NCI-H2196 (cell line): ENCODE measurements around the gene SPATS2.
"Not testable (repeated sequence)": the region's sequence is repeated elsewhere in the genome, so short reads cannot be mapped to it uniquely, and the experiment has no call there.

Experiments used
- DNase-seq: peaks from one replicate; lab custom pipeline; 2025; ENCODE audit not compliant: unreplicated experiment; lab: John Stamatoyannopoulos, UW

The SPATS2 gene

DNA sequence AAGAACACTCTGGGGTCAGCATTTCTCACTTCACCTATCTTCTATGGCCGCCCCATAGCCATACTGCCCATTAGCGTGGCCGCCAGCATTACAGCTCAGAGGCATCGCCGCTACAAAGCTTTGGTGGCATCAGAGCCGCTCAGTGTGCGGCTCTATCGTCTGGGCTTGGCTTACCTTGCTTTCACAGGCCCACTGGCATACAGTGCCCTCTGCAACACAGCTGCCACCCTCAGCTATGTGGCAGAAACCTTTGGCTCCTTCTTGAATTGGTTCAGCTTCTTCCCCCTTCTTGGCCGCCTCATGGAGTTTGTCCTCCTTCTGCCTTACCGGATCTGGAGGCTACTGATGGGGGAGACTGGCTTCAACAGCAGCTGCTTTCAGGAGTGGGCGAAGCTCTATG is 18.0 kb upstream of the SPATS2 start:
- no peak for DNase-seq

- DNase-seq = no peak
These were observed 14.9 kb upstream of the SPATS2 start for GRCh38 chr12:49352351-49352750.

- no peak for DNase-seq
These were observed 11.3 kb upstream of the SPATS2 start for GRCh38 chr12:49355913-49356312.

GRCh38 chr12:49357103-49357678 is 10.1 kb upstream of the SPATS2 start:
- peak; percentile 52 for DNase-seq

DNA sequence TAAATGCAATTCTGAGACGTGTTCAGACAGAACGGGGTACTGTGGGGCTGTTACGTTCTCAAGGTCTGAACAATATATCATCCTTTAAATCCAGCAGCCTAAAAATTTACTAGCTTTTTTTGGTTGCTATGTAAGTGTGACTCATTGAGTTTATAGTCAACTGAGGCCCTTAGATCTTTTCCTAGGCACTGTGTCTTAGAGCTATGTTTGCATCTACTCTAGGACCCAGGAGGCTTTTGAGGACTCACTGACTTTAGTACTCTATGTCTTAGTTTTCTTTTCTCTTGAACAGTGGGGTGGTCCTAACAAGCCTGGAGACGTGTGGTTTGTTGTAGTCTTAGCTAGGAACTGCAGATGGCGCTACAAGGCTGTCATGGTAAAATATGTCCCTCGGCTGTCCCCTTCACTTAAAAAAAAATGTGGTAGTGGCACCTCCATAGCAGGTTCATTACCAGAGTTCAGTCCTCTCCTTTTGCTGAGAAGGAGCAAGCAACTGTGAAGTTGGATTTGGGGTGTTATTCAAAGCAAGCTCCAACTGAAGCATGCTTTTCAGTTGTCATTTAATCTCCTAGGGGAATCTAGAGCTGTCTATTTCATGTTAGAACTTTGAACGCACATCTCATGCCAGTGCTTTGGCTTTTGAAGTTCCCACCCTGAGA is 8.7 kb upstream of the SPATS2 start:
- peak; percentile 66 for DNase-seq

GRCh38 chr12:49359671-49360070 is 7.6 kb upstream of the SPATS2 start:
- no peak for DNase-seq

GRCh38 chr12:49362077-49362476 is 5.2 kb upstream of the SPATS2 start:
- DNase-seq = no peak

- no peak for DNase-seq
These were observed 2.3 kb upstream of the SPATS2 start for GRCh38 chr12:49364989-49365388.

DNA sequence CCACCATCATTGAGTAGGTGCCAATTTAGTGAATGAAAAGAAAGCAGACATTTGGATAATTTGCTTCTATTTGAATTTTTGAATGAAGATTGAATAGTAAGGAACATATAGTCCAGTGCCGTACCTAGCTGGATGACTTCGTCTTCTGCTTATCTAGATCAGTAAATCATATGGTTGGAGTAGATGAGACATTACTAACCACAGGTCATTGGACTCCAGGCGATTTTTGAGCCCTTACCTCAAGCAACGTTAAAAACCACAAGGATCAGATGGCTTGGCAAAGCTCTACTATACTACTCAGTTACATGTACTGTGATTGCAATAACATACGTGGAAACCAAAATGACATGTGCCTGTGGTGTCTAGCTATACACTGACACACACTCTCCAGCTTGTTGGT is 1.7 kb upstream of the SPATS2 start:
- DNase-seq = no peak

DNA sequence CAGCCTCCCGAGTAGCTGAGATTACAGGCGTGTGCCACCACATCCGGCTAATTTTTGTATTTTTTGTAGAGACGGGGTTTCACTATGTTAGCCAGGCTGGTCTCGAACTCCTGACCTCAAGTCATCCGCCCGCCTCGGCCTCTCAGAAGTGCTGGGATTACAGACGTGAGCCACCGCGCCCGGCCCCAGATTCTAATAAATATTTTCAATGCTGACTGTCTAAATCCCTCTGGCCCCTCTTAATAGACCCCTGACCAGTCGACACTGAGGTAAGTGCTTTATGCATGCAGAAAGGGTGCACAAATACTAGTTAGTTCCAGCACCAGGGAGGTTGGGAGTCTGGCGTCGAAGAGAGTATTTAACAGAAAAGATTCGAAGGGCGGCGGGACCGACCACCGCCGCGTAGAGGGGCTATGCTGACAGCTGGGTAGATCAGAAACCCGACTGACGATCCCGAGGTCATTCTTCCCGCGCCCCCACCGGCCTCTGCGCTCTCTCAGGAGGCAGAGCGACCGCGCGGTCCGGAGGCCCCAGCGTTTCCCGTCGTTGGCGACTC is 1.1 kb upstream of the SPATS2 start:
- DNase-seq = no peak

- peak; percentile 97 for DNase-seq
These were observed 446 bp upstream of the SPATS2 start for GRCh38 chr12:49366652-49367380.

- no peak for DNase-seq
These were observed 958 bp downstream of the SPATS2 start for GRCh38 chr12:49368240-49368600.

DNA sequence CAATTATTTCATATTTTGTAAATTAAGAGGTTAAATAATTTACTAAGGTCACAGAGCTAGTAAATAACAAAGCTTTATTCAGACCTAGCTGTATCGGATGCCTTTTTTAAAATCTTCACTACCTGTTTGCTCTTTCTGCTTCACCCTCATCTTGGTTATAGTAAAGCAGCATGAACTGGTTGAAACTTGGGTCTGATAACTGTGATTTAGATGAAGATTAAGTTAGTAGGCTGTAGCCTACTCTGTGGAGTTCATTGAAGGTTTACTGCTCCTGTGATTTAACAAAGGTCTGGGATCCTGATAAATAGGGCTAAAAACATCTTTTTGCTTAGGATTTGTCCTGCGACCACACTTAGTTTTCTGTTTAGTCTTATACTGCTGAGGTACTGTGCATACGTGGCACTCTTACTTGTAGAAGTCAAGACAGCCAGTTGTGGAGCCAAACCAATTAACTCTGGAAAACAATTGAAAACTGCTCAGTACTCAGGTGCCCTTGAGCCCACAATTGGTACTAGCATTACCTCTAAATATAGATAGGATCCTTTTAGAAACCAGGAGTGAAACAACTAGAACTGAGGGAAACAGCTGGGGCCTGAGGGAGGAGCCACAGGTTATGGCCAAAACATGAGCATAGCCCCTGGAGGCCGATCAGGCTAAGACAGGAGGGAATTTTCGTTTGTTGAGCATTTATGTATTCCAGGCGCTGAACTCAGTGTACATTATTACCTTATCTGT is 2.3 kb downstream of the SPATS2 start:
- DNase-seq = peak; percentile 33

- DNase-seq = no peak
These were observed 3.3 kb downstream of the SPATS2 start for GRCh38 chr12:49370539-49370938.

- no peak for DNase-seq
These were observed 8.1 kb downstream of the SPATS2 start for GRCh38 chr12:49375406-49375805.

GRCh38 chr12:49377386-49377785 is 10.1 kb downstream of the SPATS2 start:
- DNase-seq = no peak

GRCh38 chr12:49380184-49380583 is 12.9 kb downstream of the SPATS2 start:
- not testable (repeated sequence) for DNase-seq

GRCh38 chr12:49388682-49389386 is 21.6 kb downstream of the SPATS2 start:
- no peak for DNase-seq

DNA sequence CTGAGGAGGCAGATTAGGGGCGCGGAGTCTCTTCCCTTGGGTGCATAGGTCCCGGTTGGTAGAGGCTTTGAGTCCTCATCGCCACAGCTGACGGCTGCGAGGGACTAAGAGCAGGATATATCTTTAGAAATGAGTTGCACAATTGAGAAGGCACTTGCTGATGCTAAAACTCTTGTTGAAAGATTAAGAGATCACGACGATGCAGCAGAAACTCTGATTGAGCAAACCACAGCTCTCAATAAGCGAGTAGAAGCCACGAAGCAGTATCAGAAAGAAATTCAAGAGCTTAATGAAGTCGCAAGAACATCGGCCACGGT is 22.1 kb downstream of the SPATS2 start:
- no peak for DNase-seq

GRCh38 chr12:49397000-49397399 is 29.7 kb downstream of the SPATS2 start:
- no peak for DNase-seq

- DNase-seq = no peak
These were observed 33.0 kb downstream of the SPATS2 start for GRCh38 chr12:49400304-49400703.
